B cell (primary cell): ENCODE data around the gene CEP131. TPM values are rescaled to one million over a fixed set of nuclear protein-coding genes. Genes with fewer than 3 reads are reported as not detected.

ENCODE experiments used
- ATAC-seq: fragments of 200-7000 bp; cut with Tn5 transposase; one replicate; pipeline ENCODE4 v1.10.0; 2021; ENCODE audit warnings: low read depth, mild to moderate bottlenecking, moderate number of reproducible peaks, moderate library complexity
- CTCF ChIA-PET: fragments of 350-600 bp; sonication (Branson Sonifier 250); formaldehyde crosslinking; loops from one replicate; lab custom pipeline; 2021; ENCODE audit warnings: antibody characterized with exemption, inconsistent platforms; lab: Charles Lee
- POLR2A ChIA-PET: fragments of 350-600 bp; sonication (Branson Sonifier 250); formaldehyde crosslinking; loops from one replicate; lab custom pipeline; 2021; ENCODE audit warnings: antibody characterized with exemption; lab: Charles Lee
- DNase-seq: peaks from one replicate; pipeline ENCODE4 v3.0.0; 2013
- H2AFZ ChIP-seq: 2 replicates; pipeline ENCODE4 v1.6.1; 2012; ENCODE audit warnings: mild to moderate bottlenecking, low read depth, low read length; ENCODE audit not compliant: insufficient read depth, poor library complexity, severe bottlenecking
- H3K27ac ChIP-seq, 2 donors: 1 replicate in 1 of 2; 2 replicates in 1 of 2; pipeline ENCODE4 v1.5.1; 2012 to 2013; ENCODE audit warnings: low read length in 2 of 2, mild to moderate bottlenecking in 2 of 2, moderate library complexity in 1 of 2
- H3K27me3 ChIP-seq, 4 experiments: fragments of 200-600 bp in 1 of 4; sonication (generic) in 1 of 4; replicated peaks in 1 of 4; 1 replicate in 2 of 4; 2 replicates in 2 of 4; pipeline versions ENCODE4 v1.6.1 to v1.7.0; 2013 to 2016; ENCODE audit warnings: low read length in 3 of 4, mild to moderate bottlenecking in 2 of 4, mixed read lengths in 1 of 4, moderate library complexity in 1 of 4; ENCODE audit not compliant: insufficient read depth in 4 of 4, control insufficient read depth in 3 of 4; ENCODE audit errors: control extremely low read depth in 1 of 4
- H3K36me3 ChIP-seq, 2 experiments: replicated peaks in 1 of 2; 1 replicate in 1 of 2; 2 replicates in 1 of 2; pipeline versions ENCODE4 v1.6.1 to v1.7.1; 2013; ENCODE audit warnings: low read length in 1 of 2; ENCODE audit not compliant: insufficient read depth in 2 of 2, control insufficient read depth in 1 of 2; ENCODE audit errors: control extremely low read depth in 1 of 2, extremely low read depth in 1 of 2
- H3K4me1 ChIP-seq, 2 donors: fragments of 200-600 bp in 1 of 2; sonication (generic) in 1 of 2; 1 replicate in 1 of 2; 2 replicates in 1 of 2; pipeline versions ENCODE4 v1.5.1 to v1.6.1; 2013 to 2017; ENCODE audit warnings: low read length in 2 of 2; ENCODE audit not compliant: control insufficient read depth in 2 of 2, insufficient read depth in 2 of 2
- H3K4me2 ChIP-seq: replicated peaks from 2 replicates; pipeline ENCODE3; 2012; ENCODE audit warnings: mild to moderate bottlenecking, low read depth, low read length; ENCODE audit not compliant: poor library complexity, severe bottlenecking
- H3K4me3 ChIP-seq, 5 experiments: fragments of 200-600 bp in 1 of 5; sonication (generic) in 1 of 5; 1 replicate in 3 of 5; 2 replicates in 2 of 5; pipeline versions ENCODE4 v1.5.1 to v1.7.0; 2011 to 2016; ENCODE audit warnings: low read length in 4 of 5, mild to moderate bottlenecking in 4 of 5, low read depth in 2 of 5, control low read depth in 1 of 5, moderate library complexity in 1 of 5; ENCODE audit not compliant: insufficient read depth in 1 of 5; ENCODE audit errors: control extremely low read depth in 1 of 5, extremely low read depth in 1 of 5
- H3K79me2 ChIP-seq: fragments of 200-600 bp; sonication (generic); one replicate; pipeline ENCODE4 v1.6.0; 2016; ENCODE audit warnings: low read length; ENCODE audit not compliant: control insufficient read depth, insufficient read depth
- H3K9ac ChIP-seq: fragments of 200-600 bp; sonication (generic); 2 replicates; pipeline ENCODE4 v1.6.1; 2017; ENCODE audit warnings: mild to moderate bottlenecking, low read length, moderate library complexity
- H3K9me3 ChIP-seq, 3 donors: one replicate each; pipeline versions ENCODE4 v1.6.1 to v1.7.1; 2013; ENCODE audit warnings: low read length in 2 of 3; ENCODE audit not compliant: control insufficient read depth in 2 of 3, insufficient read depth in 1 of 3; ENCODE audit errors: control extremely low read depth in 1 of 3
- H4K20me1 ChIP-seq: 2 replicates; pipeline ENCODE4 v1.6.0; 2012; ENCODE audit warnings: mild to moderate bottlenecking, low read length; ENCODE audit not compliant: insufficient read depth, control insufficient read depth, poor library complexity, severe bottlenecking
- H3K27ac Mint-ChIP-seq: one replicate; pipeline ENCODE4 v1.8.0; 2021; ENCODE audit warnings: mixed read lengths
- H3K27me3 Mint-ChIP-seq: one replicate; pipeline ENCODE4 v1.8.0; 2021; ENCODE audit warnings: mixed read lengths
- H3K4me1 Mint-ChIP-seq: one replicate; pipeline ENCODE4 v1.8.0; 2021; ENCODE audit warnings: mixed read lengths
- H3K4me3 Mint-ChIP-seq: one replicate; pipeline ENCODE4 v1.8.0; 2021; ENCODE audit warnings: mixed read lengths
- H3K9me3 Mint-ChIP-seq: one replicate; pipeline ENCODE4 v1.8.0; 2022; ENCODE audit warnings: mixed read lengths; ENCODE audit not compliant: insufficient read depth
- CTCF ChIP-seq: fragments of 200-600 bp; IDR thresholded peaks from one replicate; pipeline ENCODE4 v1.8.0; 2022; ENCODE audit warnings: antibody characterized with exemption, mild to moderate bottlenecking
- EZH2 ChIP-seq: IDR thresholded peaks from 2 replicates; pipeline ENCODE4 v1.6.1; 2012; ENCODE audit warnings: borderline replicate concordance, low read depth, mild to moderate bottlenecking, moderate library complexity, low read length; ENCODE audit not compliant: insufficient read depth, poor library complexity, severe bottlenecking
- WGBS: methylation state at CpG from one replicate; pipeline ENCODE4 v1.1.5; 2013; ENCODE audit warnings: missing lambda C conversion rate; ENCODE audit not compliant: insufficient coverage; 5-methylcytosine and 5-hydroxymethylcytosine counted together
- intact Hi-C: fragments of 100-400 bp; cut with micrococcal nuclease; formaldehyde crosslinking; loops from one replicate; pipeline ENCODE4 v1.10.0; 2022
- polyA plus RNA-seq: library from polyadenylated mRNA; depleted of rRNA; stranded (reverse); fragments of >200 nt; gene quantifications from 2 replicates; pipeline ENCODE4 v1.2.3, GENCODE V29; 2012
- total RNA-seq, 2 donors: library from RNA; stranded (reverse); fragments of 120-200 nt in 1 of 2; gene quantifications; 1 replicate in 1 of 2; 2 replicates in 1 of 2; pipeline versions ENCODE4 v1.2.3 to v1.2.4, GENCODE V29; 2013 to 2022

The CEP131 gene
- total and polyA plus RNA-seq, 2 donors (not counting 1 experiment from before 2014, with no cell fraction given), result 18.8 to 25.5 TPM

GRCh38 chr17:81182596-81182995 lies 40.2 kb downstream of the CEP131 start:
- no peak for DNase-seq
- no peak overlapping the region for H3K27ac ChIP-seq
- 92% methylated on average over 5 of the region's 5 CpGs for WGBS
- Mint-ChIP-seq H3K27ac (no peak overlapping the region), H3K4me1 (no peaks in the 10 kb centered on the region), H3K9me3 (no peaks in the 10 kb centered on the region), H3K4me3 (no peak overlapping the region), H3K27me3 (peaks cover 6% of the 10 kb centered on the region)
- no peaks in the 10 kb centered on the region for H3K79me2 ChIP-seq
- ATAC-seq, result no peak
- intact Hi-C loops, result no loop called here
- no peak overlapping the region for H2AFZ ChIP-seq
- no peaks in the 10 kb centered on the region for H3K4me1 ChIP-seq
- peaks cover 0 to 7% (median 0%) of the 10 kb centered on the region in 4 experiments for H3K27me3 ChIP-seq
- H3K9me3 ChIP-seq, result peaks cover 0 to 2% (median 0%) of the 10 kb centered on the region in 3 donors
- ChIA-PET CTCF (no interaction called here), POLR2A (no interaction called here)
- H3K4me3 ChIP-seq, result no peak overlapping the region
- H3K4me2 ChIP-seq, result no peak overlapping the region
- H3K9ac ChIP-seq, result no peak overlapping the region
- TF ChIP-seq CTCF (no peak), EZH2 (no peak)
- no peaks in the 10 kb centered on the region for H3K36me3 ChIP-seq
- H4K20me1 ChIP-seq, result no peaks in the 10 kb centered on the region

- peaks cover 0 to 7% (median 0%) of the 10 kb centered on the region in 4 experiments for H3K27me3 ChIP-seq
- no peak overlapping the region for H3K27ac Mint-ChIP-seq
- DNase-seq, result no peak
- ATAC-seq, result no peak
- H3K9ac ChIP-seq, result no peak overlapping the region
- H3K4me3 Mint-ChIP-seq, result no peak overlapping the region
- H3K4me3 ChIP-seq, result no peak overlapping the region
- 97% methylated on average over 19 of the region's 19 CpGs for WGBS
- no peak overlapping the region for H3K4me2 ChIP-seq
- no peaks in the 10 kb centered on the region for H3K79me2 ChIP-seq
- no peak overlapping the region for H2AFZ ChIP-seq
- TF ChIP-seq CTCF (no peak), EZH2 (no peak)
- H3K4me1 Mint-ChIP-seq, result no peaks in the 10 kb centered on the region
- no peaks in the 10 kb centered on the region for H3K36me3 ChIP-seq
- H3K27ac ChIP-seq, result no peak overlapping the region
- intact Hi-C loops, result no loop called here
- no peaks in the 10 kb centered on the region for H3K4me1 ChIP-seq
- peaks cover 6% of the 10 kb centered on the region for H3K27me3 Mint-ChIP-seq
- H4K20me1 ChIP-seq, result no peaks in the 10 kb centered on the region
- ChIA-PET CTCF (interaction anchor here (0.6 kb wide), 1 partner anchor 259 kb away, joined by 4 read pairs; no protein-coding TSS in a partner anchor), POLR2A (no interaction called here)
- no peaks in the 10 kb centered on the region for H3K9me3 Mint-ChIP-seq
- peaks cover 0 to 2% (median 0%) of the 10 kb centered on the region in 3 donors for H3K9me3 ChIP-seq
Observed at GRCh38 chr17:81181811-81182185, 41.0 kb downstream of the CEP131 start.
